Measurements from ENCODE around the gene FN3KRP.
"Not testable (repeated sequence)": the region's sequence is repeated elsewhere in the genome, so short reads cannot be mapped to it uniquely, and the experiment has no call there.

The FN3KRP gene

DNA sequence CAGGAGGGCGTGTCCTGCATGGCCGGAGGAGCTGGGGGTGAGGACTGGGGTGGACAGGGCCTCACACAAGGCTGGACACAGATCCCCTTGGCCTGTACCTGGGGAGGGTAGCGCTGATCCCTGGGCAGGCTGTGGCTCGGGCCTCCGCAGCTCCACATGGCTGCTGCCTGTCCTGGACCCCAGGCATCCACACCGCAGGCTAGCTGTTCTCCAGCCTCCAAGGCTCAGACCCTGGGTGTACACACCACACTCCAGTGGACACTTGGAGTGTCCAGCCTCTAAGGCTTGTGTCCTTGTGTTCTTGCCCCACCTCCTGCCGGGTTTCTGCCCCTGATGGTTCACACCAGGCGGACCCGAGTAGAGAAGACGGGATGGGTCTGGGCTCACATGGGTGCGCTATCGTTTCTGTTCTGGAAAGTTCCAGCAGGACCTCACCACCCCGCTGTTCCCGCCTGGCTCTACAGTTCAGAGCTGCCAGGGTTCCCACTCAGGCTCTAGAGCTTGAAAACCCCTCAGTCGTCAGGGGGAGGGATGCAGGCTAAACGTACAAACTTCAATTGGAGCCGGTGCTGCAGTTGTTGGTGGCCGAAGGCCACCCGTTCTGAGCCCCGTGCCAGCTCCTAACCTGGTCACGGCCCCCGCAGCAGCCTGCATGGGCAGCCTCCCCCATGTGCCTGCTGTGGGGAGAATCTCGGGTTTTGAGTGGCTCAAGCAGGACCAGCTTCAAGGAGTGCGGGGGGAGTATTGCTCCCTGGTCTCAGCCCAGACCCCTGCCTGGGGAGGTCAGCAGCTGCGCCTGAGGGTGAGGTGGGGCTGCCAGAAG is 6.6 kb upstream of the FN3KRP start:
- no peak for DNase-seq

DNA sequence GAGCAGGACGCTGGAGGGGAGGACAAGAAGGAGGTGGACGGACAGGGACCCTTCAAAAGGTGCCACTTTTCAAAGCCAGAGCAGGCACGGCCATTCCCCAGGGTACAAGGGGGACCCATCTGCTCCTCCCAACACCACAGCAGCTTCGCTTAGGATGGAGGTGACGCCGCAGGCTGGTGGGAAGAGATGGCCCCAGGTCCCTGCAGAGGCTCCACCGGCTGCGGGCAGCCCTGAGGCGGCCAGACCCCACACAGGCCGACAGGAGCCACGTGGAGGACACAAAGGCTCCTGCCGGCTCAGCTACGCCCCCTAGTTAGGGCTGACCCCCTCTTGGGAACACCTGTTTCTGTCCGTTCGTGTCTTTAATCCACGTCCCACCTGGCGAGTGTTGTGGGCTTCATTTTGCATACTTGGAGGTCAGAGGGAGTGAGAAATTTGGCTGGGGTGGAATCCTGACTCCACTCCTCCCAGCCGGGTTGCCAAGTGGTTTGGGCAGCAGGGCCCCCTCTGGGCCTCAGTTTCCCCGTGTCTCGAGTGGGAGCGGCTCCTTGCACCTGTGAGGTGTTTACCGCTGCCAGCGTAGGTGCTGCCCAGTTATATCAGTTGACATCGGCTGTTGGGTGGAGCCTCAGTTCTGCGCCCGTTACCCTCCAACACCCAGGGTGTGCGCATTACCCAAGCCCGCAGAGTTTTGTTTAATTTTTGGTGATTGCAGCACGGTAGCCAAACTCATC is 5.8 kb upstream of the FN3KRP start:
- no peak for DNase-seq

DNA sequence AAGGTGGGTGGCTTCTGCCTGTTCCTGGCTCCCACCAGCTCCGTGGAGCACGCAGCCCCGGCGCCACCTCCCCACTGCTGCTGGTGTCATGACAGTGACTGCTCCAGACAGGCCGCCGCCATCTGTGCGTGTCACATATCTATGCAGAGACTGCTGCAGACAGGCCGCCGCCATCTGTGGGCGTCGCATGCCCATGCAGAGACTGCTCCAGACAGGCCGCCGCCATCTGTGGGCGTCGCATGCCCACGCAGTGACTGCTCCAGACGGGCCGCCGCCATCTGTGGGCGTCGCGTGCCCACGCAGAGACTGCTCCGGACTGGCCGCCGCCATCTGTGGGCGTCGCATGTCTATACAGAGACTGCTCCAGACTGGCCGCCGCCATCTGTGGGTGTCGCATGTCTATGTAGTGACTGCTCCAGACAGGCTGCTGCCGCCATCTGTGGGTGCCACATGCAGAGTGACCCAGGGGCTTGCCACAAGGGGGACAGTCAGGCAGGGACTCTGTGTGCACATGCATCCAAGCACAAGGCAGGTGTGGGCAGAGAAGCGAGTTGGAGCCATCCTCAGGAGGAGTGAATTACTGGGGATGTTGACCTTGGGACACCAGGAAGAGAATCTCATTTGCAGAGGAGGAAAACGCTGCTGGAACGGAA is 3.3 kb upstream of the FN3KRP start:
- no peak for DNase-seq

DNA sequence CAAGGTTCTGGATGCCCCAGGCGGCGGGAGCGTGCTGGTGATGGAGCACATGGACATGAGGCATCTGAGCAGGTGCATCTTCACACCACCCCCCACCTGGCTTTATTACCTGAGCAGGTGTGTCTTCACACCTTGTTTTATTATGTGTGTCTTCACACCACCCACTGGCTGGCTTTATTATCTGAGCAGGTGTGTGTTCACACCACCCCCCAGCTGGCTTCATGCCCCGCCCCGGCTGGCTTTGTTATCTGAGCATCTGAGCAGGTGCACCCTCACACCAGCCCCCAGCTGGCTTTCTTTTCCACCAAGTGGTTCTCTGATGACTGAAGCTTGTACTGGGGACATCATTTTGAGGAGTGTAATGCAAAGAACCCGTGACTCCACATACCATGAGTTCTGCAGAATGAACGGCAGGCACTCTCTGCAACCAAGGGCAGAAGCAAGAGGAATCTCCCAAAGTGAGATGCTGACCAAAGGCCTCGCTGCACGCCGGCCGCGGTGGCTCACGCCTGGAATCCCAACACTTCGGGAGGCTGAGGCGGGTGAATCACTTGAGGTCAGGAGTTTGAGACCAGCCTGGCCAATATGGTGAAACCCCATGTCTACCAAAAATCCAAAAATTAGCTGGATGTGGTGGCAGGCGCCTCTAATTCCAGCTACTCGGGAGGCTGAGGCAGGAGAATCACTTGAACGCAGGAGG is 2.6 kb downstream of the FN3KRP start:
- no peak for DNase-seq

DNA sequence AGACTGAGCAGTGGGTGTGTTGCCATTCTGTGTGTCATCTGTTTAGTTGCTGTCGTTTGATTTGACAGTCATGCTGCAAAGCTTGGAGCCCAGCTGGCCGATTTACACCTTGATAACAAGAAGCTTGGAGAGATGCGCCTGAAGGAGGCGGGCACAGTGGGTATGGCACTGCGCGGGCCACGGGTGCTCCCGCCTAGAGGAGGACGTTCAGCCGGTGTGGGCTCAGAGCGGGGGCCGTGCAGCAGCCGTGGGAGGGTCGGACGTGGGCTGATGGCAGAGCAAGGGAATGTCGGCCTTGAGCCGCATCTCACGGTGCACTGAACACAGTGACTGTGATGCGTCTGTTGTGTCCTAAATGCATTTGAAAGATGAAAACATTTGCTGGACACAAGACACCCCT is 3.7 kb downstream of the FN3KRP start:
- no peak for DNase-seq

DNA sequence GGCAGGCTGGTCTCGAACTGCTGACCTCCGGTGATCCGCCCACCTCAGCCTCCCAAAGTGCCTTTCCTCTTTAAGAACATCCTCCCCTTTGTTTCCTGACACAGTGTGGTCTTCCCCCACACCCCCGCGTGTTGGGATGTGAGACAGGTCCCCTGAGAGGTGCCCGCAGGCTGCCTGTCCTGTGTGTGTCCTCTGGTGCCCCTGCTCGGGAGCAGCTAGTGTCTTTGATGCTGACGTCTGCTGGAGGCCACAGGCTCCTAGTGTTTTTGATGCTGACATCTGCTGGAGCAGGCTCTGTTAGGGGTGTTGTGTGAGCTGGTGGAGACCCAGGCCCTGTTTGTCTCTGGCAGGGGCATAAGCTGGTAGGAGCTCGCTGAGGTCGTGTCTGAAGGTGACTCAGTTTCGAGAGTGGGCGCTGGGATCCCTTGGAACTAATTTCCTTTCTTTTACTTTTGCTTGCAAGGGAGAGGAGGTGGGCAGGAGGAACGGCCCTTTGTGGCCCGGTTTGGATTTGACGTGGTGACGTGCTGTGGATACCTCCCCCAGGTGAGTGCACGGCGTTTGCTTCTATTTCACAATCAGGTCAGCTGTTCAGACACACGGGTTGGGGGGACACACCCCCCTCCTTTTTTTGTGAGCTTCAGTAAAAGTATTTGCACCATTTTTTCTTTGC is 6.0 kb downstream of the FN3KRP start:
- no peak for DNase-seq

DNA sequence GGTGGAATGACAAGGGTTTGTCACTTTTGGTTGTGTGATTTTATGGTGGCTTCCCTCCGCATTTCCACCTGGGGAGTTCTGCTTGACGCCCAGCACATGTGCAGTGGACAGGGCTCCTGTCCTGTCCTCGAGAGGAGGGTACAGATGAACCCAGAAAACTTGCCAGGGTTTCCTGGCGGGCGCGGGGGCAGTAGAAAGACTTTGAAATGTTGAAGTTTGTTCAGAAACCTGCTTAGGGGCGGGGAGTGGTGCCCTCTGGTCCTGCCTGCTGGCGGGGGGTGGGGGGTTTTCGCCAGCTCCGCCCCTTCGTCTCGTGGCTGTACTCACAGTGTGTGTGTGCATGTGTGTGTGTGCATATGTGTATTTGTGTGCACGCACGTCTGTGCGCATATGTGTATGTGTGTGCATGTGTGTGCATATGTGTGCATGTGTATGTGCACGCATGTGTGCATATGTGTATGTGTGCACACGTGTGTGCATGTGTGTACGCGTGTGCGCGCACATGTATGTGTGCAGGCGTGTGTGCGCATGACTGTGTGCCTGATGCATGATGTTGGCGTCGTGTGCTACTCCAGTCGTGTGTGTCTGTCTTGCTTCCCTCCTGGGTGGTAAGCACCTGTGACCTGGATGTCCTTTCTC is 6.8 kb downstream of the FN3KRP start:
- no peak for DNase-seq

DNA sequence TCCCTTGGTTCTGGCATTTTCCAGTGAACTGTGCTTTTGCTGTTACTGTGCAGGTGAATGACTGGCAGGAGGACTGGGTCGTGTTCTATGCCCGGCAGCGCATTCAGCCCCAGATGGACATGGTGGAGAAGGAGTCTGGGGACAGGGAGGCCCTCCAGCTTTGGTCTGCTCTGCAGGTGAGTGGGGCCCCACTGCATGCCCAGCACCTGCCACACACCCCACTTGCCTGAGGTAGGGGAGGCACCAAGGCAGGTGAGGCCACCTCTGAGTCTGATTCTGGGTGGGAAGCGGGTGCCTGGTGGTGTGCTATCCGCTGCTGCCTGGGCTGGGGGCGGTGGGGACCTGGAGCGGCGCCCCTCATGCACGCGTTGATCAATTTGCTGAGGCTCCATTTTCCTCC is 9.9 kb downstream of the FN3KRP start:
- no peak for DNase-seq

DNA sequence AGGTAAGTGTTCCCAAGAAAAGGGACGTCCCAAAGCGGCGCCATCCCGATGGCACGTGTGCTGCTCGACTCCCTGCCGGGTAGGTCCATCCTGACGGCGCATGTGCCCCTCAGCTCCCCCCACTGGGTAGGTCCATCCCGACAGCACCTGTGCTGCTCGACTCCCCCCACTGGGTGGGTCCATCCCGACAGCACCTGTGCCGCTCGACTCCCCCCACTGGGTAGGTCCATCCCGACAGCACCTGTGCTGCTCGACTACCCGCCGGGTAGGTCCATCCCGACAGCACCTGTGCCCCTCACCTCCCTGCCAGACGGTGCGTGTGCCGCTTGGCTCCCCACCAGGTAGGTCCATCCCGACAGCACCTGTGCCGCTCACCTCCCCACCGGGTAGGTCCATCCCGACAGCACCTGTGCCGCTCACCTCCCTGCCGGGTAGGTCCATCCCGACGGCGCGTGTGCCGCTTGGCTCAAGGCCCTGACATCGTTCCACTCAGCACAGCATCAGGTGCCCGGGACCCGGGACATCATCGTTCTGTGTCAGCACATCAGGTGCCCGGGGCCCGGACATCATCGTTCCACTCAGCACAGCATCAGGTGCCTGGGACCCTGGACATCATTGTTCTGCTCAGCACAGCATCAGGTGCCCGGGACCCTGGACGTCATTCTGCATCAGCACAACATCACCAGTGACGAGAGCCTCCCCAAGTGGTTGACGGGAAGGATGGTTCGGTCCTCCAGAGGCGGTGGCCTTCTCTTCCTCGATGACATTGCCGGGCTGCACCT is 13.2 kb downstream of the FN3KRP start:
- no peak for DNase-seq

DNA sequence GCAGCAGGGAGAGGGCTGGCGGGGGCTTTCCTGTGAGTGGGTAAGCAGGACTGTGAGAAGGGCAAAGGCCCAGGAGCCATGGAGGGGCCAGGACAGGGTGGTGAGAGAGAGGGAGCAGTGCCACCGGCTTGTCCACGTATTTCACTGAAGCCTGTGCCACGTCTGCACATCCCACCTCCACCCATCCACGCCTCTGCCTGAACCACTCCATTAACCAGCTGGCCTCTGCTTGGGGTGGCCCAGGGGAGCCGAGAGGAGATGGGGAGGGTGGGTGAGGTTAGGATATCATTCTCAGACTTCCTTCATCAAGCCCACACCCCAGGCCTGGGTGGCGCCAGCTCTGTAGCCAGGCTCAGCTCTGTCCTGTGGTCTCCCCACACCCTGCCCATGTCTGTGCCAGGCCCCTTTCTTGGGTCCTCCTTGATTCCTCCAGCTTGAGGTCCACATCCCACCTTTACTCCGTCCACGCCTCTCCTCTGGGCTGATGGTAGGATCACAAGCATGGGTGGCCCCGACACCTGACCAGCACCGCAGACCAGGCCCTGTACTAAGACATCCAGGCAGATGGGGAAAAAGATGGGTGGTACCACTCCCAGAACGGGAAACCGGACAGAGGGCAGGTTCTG is 15.7 kb downstream of the FN3KRP start:
- no peak for DNase-seq

DNA sequence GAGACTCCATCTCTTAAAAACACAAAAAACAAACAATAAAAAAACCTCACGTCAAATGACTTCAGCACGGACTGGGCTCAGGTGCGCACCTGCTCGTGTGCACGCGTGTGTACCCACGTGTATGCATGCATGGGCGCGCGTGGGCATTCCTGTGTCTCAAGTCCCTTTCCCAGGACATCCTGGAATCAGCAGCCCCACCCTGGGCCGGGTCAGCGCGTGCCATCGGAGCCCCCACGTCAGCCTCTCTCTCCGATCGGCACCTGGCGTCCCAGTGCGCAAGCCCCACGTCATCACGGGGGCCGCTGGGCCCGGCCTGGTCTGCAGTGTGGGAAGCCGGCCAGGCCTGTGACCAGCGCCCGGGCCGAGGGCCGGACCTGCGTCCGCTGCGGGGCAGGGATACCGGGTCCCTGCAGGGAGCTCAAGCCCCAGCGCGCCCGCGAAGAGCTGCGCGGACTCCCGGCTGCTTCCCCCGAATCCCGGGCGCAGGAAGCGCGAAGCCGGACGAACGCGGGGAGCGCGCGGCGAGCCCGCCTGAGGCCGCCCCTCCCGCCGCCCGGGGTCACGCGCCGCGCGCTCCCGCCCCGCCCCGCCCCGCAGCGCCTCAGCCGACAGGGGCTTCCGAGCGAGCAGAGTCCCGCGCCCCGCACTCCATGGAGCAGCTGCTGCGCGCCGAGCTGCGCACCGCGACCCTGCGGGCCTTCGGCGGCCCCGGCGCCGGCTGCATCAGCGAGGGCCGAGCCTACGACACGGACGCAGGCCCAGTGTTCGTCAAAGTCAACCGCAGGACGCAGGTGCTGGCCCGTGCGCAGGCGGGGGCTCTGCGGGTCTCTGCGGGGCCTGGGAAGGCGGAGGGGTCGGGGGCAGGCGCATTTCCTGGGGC is 18.7 kb downstream of the FN3KRP start, which contains the start of gene FN3K:
Gene FN3K, plus strand, starts transcription at position 629 of the 880 bp plus-strand sequence. Its CDS starts 22 bp downstream, at position 651.
- DNase-seq, result no peak

DNA sequence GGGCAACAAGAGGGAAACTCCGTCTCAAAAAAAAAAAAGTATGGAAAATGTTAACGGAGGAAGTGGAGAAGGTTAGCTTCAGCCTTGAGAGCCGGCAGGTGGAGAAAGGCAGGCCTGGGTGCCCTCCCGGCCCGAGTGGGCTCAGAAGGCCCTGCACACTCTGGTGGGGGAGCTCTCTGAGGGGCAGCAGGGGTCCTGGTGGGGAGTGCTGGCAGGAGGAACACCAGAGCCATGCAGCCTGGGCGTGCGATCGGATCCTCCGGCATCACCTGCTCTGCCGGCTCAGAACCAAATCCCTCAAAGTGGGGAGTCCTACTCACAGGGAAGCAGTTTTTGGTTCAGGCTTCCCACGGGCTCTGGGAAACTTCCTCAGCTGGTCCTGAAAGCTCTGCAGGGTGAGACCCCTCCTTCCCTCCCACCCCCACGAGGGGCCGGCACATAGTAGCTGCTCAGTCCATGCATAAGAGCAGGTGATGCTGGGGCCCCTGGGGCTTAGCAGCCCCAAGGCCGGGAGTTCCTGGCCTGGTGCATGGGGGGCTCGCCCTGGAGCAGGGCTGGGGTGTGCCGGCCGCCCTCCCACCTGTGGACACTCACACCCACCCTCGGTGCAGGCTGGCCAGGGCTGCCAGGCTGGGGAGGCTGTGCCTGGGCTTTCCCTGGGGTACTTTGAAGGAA is 20.1 kb downstream of the FN3KRP start:
- DNase-seq, result no peak

DNA sequence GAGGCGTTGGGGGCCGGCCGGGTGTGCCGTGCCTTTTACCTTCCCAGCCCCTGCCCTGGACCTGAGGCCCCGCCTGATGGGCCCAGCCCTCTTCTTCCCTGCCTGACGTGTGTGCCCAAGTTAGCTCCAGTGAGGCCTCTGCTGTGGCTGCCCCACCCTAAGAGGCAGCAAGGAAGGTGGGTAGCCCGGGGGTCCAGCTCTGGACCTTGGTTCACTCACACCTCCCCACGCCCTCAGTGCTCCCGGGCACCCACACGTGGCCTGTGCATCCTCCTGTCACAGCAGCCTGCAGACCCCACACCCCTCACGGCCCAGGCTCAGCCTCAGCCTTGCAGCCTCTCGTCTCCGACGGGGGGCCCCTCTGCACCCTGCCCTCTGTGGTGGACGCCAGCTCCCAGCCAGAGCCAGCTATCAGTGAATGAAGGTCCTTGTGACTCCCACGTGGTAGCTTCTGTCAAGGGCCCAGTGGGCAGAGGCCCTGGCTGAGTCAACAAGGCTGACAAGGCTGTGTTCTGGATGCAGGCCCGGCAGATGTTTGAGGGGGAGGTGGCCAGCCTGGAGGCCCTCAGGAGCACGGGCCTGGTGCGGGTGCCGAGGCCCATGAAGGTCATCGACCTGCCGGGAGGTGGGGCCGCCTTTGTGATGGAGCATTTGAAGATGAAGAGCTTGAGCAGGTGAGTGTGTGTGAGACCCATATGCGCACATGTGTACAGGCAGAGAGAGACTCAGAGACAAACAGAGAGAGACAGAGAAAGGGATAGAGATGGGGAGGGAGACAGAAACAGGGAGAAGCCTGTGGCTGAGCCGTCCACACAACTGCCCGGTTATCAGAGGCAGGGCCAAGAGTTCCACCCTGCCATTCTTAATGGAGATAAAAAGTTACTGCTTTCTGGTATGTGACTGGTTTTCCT is 21.7 kb downstream of the FN3KRP start:
- DNase-seq, result no peak

DNA sequence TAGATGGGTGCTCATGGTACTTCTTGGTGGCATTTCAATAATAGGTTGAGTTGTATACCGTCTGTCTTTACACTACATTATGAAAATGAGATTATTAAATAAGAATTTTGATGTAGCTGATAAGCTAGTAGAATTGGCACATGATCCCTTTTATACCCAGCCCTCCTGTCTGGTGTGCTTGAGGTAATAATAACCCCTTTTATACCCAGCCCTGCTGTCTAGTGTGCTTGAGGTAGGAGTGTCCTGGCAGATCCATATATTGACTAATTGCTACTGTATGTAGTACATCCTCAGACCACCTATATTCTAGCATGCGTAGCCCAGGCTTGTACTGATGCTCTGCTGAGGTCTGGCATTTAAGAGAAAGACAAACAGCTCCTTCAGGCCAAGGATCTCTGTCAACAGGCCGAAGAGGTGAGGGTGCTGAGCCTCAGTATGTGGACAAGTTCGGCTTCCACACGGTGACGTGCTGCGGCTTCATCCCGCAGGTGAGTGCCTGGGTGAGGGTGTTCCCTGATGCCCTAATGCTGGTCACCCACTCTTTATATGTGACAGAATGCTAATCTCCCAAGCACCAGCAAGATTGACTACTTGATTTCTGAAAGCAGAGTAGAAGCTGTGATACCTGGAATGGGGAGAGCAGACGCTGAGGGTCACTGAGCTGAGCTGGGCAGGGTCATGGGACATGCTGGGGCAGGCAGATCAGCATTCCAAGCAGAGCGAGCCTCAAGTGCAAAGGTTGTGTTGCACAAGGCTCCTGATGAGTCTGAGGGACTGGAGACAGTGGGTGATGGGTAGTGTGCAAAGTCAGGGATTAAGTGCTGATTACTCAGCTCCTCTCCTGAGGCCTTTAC is 24.6 kb downstream of the FN3KRP start:
- no peak for DNase-seq

DNA sequence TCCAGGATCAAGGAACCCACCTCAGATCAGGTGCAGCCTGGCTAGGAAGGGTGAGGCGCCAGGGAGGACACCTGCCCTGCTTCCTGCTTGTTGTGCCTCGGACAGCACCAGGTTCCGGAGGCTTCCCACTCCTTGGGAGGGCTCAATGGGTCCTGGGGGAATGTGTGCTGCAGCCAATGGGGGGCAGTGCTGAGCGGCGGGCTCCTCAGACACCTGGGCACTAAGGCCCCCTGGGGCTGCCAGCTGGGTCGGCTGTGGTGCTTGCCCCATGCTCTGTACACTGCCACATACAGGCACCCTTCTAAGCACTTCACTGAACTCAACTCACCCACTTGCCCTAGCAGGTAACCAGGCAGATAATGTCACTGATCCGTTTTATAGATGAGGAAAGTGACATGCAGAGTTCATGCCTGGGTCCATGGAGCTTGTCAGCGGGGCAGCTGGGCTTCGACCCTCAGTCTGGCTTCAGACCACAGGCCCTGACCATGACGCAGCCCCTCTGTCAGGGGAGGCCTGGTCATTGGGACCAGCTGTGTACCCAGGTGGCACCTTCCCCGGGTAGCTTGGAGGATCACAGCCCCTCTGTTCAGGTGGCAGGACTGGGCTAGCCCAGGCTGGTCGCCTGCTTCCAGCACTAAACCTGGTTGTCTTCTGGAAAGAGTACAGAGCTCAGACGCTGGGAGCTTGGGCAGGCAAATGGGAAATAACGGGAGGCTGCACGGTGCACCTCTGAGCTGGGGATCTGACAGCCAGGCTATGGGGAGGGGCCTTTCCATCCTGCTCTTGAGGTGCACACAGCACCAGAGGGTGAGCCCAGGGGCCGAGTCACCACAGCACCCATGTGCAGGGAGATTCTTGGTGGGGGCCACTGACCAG is 27.1 kb downstream of the FN3KRP start:
- no peak for DNase-seq

DNA sequence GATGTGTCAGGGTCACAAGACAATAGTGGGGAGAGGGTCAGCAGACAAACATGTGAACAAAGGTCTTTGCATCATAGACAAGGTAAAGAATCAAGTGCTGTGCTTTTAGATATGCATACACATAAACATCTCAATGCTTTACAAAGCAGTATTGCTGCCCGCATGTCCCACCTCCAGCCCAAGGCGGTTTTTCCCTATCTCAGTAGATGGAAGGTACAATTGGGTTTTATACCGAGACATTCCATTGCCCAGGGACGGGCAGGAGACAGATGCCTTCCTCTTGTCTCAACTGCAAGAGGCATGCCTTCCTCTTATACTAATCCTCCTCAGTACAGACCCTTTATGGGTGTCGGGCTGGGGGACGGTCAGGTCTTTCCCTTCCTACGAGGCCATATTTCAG is 28.2 kb downstream of the FN3KRP start:
- not testable (repeated sequence) for DNase-seq

Measured in CD4-positive, alpha-beta T cell treated with Interferon gamma for 1 hour (primary cell).